GM21528 (cell line): ENCODE results near the gene ARPC1B.
"Not testable (repeated sequence)": the region's sequence is repeated elsewhere in the genome, so short reads cannot be mapped to it uniquely, and the experiment has no call there.

Experiments
- ATAC-seq: cut with Tn5 transposase; IDR thresholded peaks from one replicate; pipeline ENCODE4 v1.9.1; 2021; ENCODE audit warnings: mild to moderate bottlenecking, moderate library complexity; ENCODE audit not compliant: unreplicated experiment, low FRiP score

ARPC1B gene

GRCh38 chr7:99387239-99387635 is 12.7 kb downstream of the ARPC1B start:
- ATAC-seq = not testable (repeated sequence)

GRCh38 chr7:99387912-99388311 is 13.4 kb downstream of the ARPC1B start:
- no peak for ATAC-seq

- no peak for ATAC-seq
Observed at GRCh38 chr7:99389772-99390171, 15.2 kb downstream of the ARPC1B start.

- no peak for ATAC-seq
Observed at GRCh38 chr7:99390941-99391602, 16.5 kb downstream of the ARPC1B start.

- ATAC-seq = no peak
Observed at GRCh38 chr7:99392046-99392445, 17.5 kb downstream of the ARPC1B start.

- ATAC-seq = no peak
Observed at GRCh38 chr7:99392659-99393354, 18.3 kb downstream of the ARPC1B start.

GRCh38 chr7:99393355-99394187 is 19.0 kb downstream of the ARPC1B start:
- no peak for ATAC-seq

- no peak for ATAC-seq
Observed at GRCh38 chr7:99394188-99394502, 19.6 kb downstream of the ARPC1B start.

- no peak for ATAC-seq
Observed at GRCh38 chr7:99395616-99396327, 21.2 kb downstream of the ARPC1B start.

GRCh38 chr7:99396418-99397296 is 22.1 kb downstream of the ARPC1B start:
- no peak for ATAC-seq

- ATAC-seq = no peak
Observed at GRCh38 chr7:99397297-99397983, 22.9 kb downstream of the ARPC1B start.

- ATAC-seq = no peak
Observed at GRCh38 chr7:99398891-99399445, 24.4 kb downstream of the ARPC1B start.

- ATAC-seq = no peak
Observed at GRCh38 chr7:99399597-99399996, 25.1 kb downstream of the ARPC1B start.

- no peak for ATAC-seq
Observed at GRCh38 chr7:99402854-99403253, 28.3 kb downstream of the ARPC1B start.

- ATAC-seq = no peak
Observed at GRCh38 chr7:99403764-99404163, 29.2 kb downstream of the ARPC1B start.

- ATAC-seq = no peak
Observed at GRCh38 chr7:99404235-99404976, 29.9 kb downstream of the ARPC1B start.

- ATAC-seq = no peak
Observed at GRCh38 chr7:99404977-99405320, 30.4 kb downstream of the ARPC1B start.

- no peak for ATAC-seq
Observed at GRCh38 chr7:99406557-99406956, 32.0 kb downstream of the ARPC1B start.
